ENCODE data around the gene DENND10.

DENND10 gene, protein sequence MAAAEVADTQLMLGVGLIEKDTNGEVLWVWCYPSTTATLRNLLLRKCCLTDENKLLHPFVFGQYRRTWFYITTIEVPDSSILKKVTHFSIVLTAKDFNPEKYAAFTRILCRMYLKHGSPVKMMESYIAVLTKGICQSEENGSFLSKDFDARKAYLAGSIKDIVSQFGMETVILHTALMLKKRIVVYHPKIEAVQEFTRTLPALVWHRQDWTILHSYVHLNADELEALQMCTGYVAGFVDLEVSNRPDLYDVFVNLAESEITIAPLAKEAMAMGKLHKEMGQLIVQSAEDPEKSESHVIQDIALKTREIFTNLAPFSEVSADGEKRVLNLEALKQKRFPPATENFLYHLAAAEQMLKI

GRCh38 chr10:119103903-119104653 lies at the start of gene DENND10:
Gene DENND10 (plus strand): TSS chr10:119104113. CDS start chr10:119104143, 30 bp downstream.
- DNase-seq (ENCODE audit: low read depth) = peak; percentile 30
- no peak for TF ChIP-seq CTCF (conservative IDR thresholded peaks at IDR 0.05; ENCODE audit: low read depth, low read length)
- peak within 1 kb of the TSS; percentile 83 for H3K4me3 ChIP-seq (ENCODE audit: low read length)

- no peak for DNase-seq (ENCODE audit: low read depth)
- no peak for TF ChIP-seq CTCF (conservative IDR thresholded peaks at IDR 0.05; ENCODE audit: low read depth, low read length)
Observed at GRCh38 chr10:119055472-119055871, 48.4 kb upstream of the DENND10 start.

GRCh38 chr10:119058010-119058409 lies 45.9 kb upstream of the DENND10 start:
- DNase-seq (ENCODE audit: low read depth) = no peak
- TF ChIP-seq CTCF (conservative IDR thresholded peaks at IDR 0.05; ENCODE audit: low read depth, low read length) = no peak
- no peak overlapping the region for H3K4me3 ChIP-seq (ENCODE audit: low read length)

More at GRCh38 chr10:119055472-119055871, 48.4 kb upstream of the DENND10 start:
- no peak overlapping the region for H3K4me3 ChIP-seq (ENCODE audit: low read length)

DNA sequence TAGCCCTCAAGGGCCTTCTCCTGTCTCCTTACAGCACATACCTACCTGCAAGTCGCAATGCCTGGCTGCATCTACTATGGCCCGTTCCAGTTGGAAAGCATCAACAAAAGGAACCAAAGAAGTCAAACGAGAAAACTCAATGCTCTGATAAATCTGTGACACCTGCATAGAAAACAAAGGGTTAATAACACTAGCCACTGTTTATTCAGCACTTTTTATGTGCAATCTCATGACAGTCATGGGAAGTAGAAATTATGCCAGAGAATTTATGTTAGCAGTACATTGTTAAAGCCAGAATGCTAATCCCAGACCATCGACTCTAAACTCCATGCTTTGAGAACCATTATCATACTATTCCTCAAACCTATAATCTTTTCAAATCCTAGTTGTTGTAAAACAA lies 44.4 kb upstream of the DENND10 start:
- peak; percentile 20 for DNase-seq (ENCODE audit: low read depth)
- no peak for TF ChIP-seq CTCF (conservative IDR thresholded peaks at IDR 0.05; ENCODE audit: low read depth, low read length)
- no peak overlapping the region for H3K4me3 ChIP-seq (ENCODE audit: low read length)

DNA sequence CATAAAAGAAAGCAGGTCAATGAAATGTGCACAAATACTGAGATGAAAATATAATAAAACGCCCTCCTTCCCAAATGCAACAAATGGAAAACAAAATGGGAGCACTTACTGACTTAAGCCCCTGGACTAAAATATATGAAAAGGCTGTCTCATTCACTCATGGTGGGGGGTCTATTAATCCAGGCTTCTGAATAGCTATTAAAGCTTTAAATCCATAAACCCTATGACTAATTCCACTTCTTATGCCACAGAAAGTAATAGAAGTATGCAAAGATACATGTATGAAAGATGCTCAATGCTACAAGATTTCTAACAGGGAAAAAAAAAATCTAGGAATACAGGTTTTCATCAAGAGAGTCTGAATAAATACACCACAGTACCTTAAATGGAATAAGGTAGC lies 43.8 kb upstream of the DENND10 start:
- no peak overlapping the region for H3K4me3 ChIP-seq (ENCODE audit: low read length)
- DNase-seq (ENCODE audit: low read depth) = peak; percentile 39
- TF ChIP-seq CTCF (conservative IDR thresholded peaks at IDR 0.05; ENCODE audit: low read depth, low read length) = no peak

- no peak for TF ChIP-seq CTCF (conservative IDR thresholded peaks at IDR 0.05; ENCODE audit: low read depth, low read length)
- no peak overlapping the region for H3K4me3 ChIP-seq (ENCODE audit: low read length)
- no peak for DNase-seq (ENCODE audit: low read depth)
Observed at GRCh38 chr10:119061352-119061751, 42.6 kb upstream of the DENND10 start.
